Upper lobe of left lung (tissue), 6 donors: ENCODE data around the gene MEF2C. TPM values are rescaled to one million over a fixed set of nuclear protein-coding genes. Genes with fewer than 3 reads are reported as not detected.

Source experiments
- ATAC-seq, 2 donors: fragments of 200-7000 bp; cut with Tn5 transposase; one replicate each; pipeline ENCODE4 v1.9.1; 2022; ENCODE audit warnings: mild to moderate bottlenecking in 2 of 2, moderate library complexity in 2 of 2; ENCODE audit not compliant: low FRiP score in 2 of 2
- DNase-seq, 2 donors: peaks; one replicate each; pipeline ENCODE4 v3.0.0-alpha.2; 2019 to 2020
- H3K27ac ChIP-seq, 4 donors: fragments of 200-600 bp; sonication (generic); one replicate each; pipeline ENCODE4 v1.5.1; 2016 to 2019
- H3K27me3 ChIP-seq, 4 donors: fragments of 200-600 bp; sonication (generic); one replicate each; pipeline ENCODE4 v1.5.1; 2017 to 2019
- H3K36me3 ChIP-seq, 4 donors: fragments of 200-600 bp; sonication (generic); one replicate each; pipeline ENCODE4 v1.5.1; 2016 to 2019
- H3K4me1 ChIP-seq, 4 donors: fragments of 200-600 bp; sonication (generic); one replicate each; pipeline ENCODE4 v1.5.1; 2018 to 2019
- H3K4me3 ChIP-seq, 4 donors: fragments of 200-600 bp; sonication (generic); one replicate each; pipeline ENCODE4 v1.5.1; 2017 to 2019; ENCODE audit warnings: mild to moderate bottlenecking in 2 of 4, moderate library complexity in 1 of 4
- H3K9me3 ChIP-seq, 4 donors: fragments of 200-600 bp; sonication (generic); one replicate each; pipeline ENCODE4 v1.5.1; 2018 to 2019
- CTCF ChIP-seq, 6 experiments: fragments of 450-650 bp in 4 of 6; fragments of 200-600 bp in 2 of 6; sonication (generic) in 2 of 6; IDR thresholded peaks; one replicate each; pipeline ENCODE4 v1.5.1; 2016 to 2019; ENCODE audit warnings: antibody characterized with exemption in 6 of 6
- EP300 ChIP-seq, 4 donors: sonication (generic); formaldehyde crosslinking; IDR thresholded peaks; one replicate each; pipeline ENCODE4 v1.5.1; 2017; ENCODE audit warnings: antibody characterized with exemption in 4 of 4, control low read depth in 2 of 4
- POLR2A ChIP-seq, 4 donors: fragments of 450-650 bp; IDR thresholded peaks; one replicate each; pipeline ENCODE4 v1.5.1; 2016 to 2017; ENCODE audit warnings: antibody characterized with exemption in 4 of 4, mild to moderate bottlenecking in 2 of 4
- POLR2AphosphoS5 ChIP-seq, 2 donors: sonication (generic); formaldehyde crosslinking; IDR thresholded peaks; one replicate each; pipeline ENCODE4 v1.5.1; 2017; ENCODE audit warnings: antibody characterized with exemption in 2 of 2
- WGBS, 2 donors: methylation state at CpG; one replicate each; pipeline ENCODE4 v1.1.5; 2017 to 2018; 5-methylcytosine and 5-hydroxymethylcytosine counted together
- total RNA-seq, 6 donors: library from RNA; depleted of rRNA in 4 of 6; stranded (reverse); fragments of >200 nt in 4 of 6; gene quantifications; one replicate each; pipeline versions ENCODE4 v1.1.0 to v1.2.1, GENCODE V29; 2016 to 2021
- donor health status: DM: no; HTN: no; CAD: no; lungs with moderate emphysema.
- donor health status: DM: no; HTN: yes; CAD: no; lungs with severe emphysema.

Gene MEF2C
- total RNA-seq, 6 donors from 2014 or later = 20.5 to 46.2 (median 35.8) TPM

- ATAC-seq (no peak), DNase-seq (no peak)
- peaks cover 0 to 11% (median 2%) of the 10 kb centered on the region in 4 donors for H3K4me1 ChIP-seq
- WGBS, 2 donors = 33 to 38% methylated on average over 2 of the region's 2 CpGs
- TF ChIP-seq POLR2AphosphoS5 (IDR thresholded peaks at IDR 0.05) (no peak), CTCF (IDR thresholded peaks at IDR 0.05) (no peak), POLR2A (IDR thresholded peaks at IDR 0.05) (no peak), EP300 (IDR thresholded peaks at IDR 0.05) (no peak)
- peak overlapping the region in 1 of 4 donors; percentile 11 for H3K27ac ChIP-seq
- H3K27me3 ChIP-seq = no peaks in the 10 kb centered on the region
- H3K9me3 ChIP-seq = no peaks in the 10 kb centered on the region
- peaks cover 0 to 13% (median 0%) of the 10 kb centered on the region in 4 donors for H3K36me3 ChIP-seq
- no peak overlapping the region for H3K4me3 ChIP-seq
These were observed 139.7 kb downstream of the MEF2C start for GRCh38 chr5:88743231-88743834.

DNA sequence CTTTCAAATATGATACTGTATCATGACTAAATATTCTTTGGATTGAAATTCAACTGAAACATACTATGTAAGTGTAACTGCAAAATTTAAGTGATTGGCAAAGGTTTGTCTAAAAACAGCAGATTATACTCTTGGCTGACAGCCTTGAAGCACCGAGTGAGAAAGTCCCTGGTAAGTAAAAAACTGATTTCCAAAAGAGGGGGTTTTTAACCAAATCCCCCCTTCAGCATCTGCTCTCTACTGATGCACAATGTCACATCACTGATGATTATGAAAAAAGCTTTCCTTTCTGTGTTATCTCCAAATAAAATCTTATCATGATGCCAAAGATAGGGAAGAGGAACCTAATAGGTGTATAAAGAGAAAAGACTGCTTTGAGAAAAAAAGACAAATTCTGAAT is 141.0 kb downstream of the MEF2C start:
- H3K36me3 ChIP-seq = peaks cover 0 to 5% (median 0%) of the 10 kb centered on the region in 4 donors
- H3K4me3 ChIP-seq = no peak overlapping the region
- TF ChIP-seq EP300 (IDR thresholded peaks at IDR 0.05) (no peak), POLR2AphosphoS5 (IDR thresholded peaks at IDR 0.05) (no peak), POLR2A (IDR thresholded peaks at IDR 0.05) (no peak), CTCF (IDR thresholded peaks at IDR 0.05) (no peak)
- ATAC-seq = no peak
- DNase-seq = no peak
- WGBS, 2 donors = 81 to 86% methylated on average over 1 of the region's 1 CpG
- no peaks in the 10 kb centered on the region for H3K27me3 ChIP-seq
- H3K9me3 ChIP-seq = no peaks in the 10 kb centered on the region
- peaks cover 0 to 11% (median 2%) of the 10 kb centered on the region in 4 donors for H3K4me1 ChIP-seq
- no peak overlapping the region for H3K27ac ChIP-seq

DNA sequence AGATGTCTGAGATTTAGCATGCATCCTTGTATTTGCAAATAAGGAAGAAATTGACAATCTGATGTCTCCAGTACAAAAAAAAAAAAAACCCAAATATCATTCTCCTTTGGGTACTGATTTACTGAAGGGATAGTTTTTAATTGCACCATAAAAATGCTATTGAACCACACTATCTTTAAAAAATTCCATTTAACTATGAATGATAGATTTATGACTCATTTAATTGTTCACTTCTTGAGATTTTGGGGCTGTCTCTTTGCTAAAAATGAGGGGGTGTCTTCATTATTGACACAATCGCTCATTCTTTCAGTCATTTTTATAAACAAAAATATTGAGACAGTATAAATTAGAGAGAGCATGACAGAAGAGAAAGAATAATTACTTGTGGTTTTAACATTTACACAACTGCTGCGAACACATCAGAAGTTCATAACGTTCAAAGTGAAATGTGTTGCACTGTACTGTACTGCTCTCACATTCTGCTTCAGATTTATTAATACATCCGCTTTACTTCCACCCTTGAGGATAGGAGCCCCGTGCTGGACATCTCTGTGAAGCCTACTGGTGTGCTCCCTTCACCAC is 142.3 kb downstream of the MEF2C start:
- 69 to 77% methylated on average over 5 of the region's 5 CpGs for WGBS, 2 donors
- no peak for TF ChIP-seq EP300 (IDR thresholded peaks at IDR 0.05)
- TF ChIP-seq CTCF (IDR thresholded peaks at IDR 0.05) = no peak
- no peak for TF ChIP-seq POLR2A (IDR thresholded peaks at IDR 0.05)
- Histone ChIP-seq H3K27me3 (no peaks in the 10 kb centered on the region), H3K4me1 (peaks cover 0 to 11% (median 2%) of the 10 kb centered on the region in 4 donors), H3K9me3 (no peaks in the 10 kb centered on the region), H3K4me3 (no peak overlapping the region), H3K36me3 (no peaks in the 10 kb centered on the region), H3K27ac (no peak overlapping the region)
- ATAC-seq = no peak
- DNase-seq = no peak

DNA sequence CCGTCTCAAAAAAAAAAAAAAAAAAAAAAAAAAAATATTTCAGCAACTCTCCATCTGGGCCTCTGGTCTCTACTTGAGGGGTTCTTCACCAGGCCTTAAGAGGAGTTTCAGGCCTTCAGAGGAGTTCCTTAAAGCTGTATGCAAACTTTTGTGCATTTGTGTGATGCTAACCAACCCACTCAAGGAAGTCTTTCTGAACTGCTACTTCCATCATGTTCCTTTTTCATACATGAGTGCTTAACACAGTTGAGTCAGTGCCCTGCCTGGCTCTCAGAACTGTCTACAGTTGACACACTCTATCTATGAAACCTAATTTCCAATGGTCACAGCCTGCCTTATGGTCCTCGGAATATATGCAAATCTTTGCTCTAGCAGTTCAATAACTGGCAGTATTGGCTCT is 146.5 kb downstream of the MEF2C start:
- WGBS, 2 donors = 100% methylated on average over 1 of the region's 2 CpGs
- Histone ChIP-seq H3K4me1 (peaks cover 0 to 12% (median 3%) of the 10 kb centered on the region in 4 donors), H3K9me3 (no peaks in the 10 kb centered on the region), H3K27ac (no peak overlapping the region), H3K4me3 (no peak overlapping the region), H3K27me3 (no peaks in the 10 kb centered on the region), H3K36me3 (no peaks in the 10 kb centered on the region)
- DNase-seq (no peak), ATAC-seq (no peak)
- TF ChIP-seq EP300 (IDR thresholded peaks at IDR 0.05) (no peak), CTCF (IDR thresholded peaks at IDR 0.05) (no peak), POLR2A (IDR thresholded peaks at IDR 0.05) (no peak)

GRCh38 chr5:88734983-88735382 is 148.0 kb downstream of the MEF2C start:
- ATAC-seq (no peak), DNase-seq (no peak)
- H3K9me3 ChIP-seq = no peaks in the 10 kb centered on the region
- no peak overlapping the region for H3K4me3 ChIP-seq
- no peak for TF ChIP-seq POLR2AphosphoS5 (IDR thresholded peaks at IDR 0.05)
- no peak for TF ChIP-seq CTCF (IDR thresholded peaks at IDR 0.05)
- TF ChIP-seq EP300 (IDR thresholded peaks at IDR 0.05) = no peak
- no peak for TF ChIP-seq POLR2A (IDR thresholded peaks at IDR 0.05)
- WGBS, 2 donors = 82 to 93% methylated on average over 7 of the region's 7 CpGs
- H3K4me1 ChIP-seq = peaks cover 0 to 16% (median 5%) of the 10 kb centered on the region in 4 donors
- no peaks in the 10 kb centered on the region for H3K27me3 ChIP-seq
- peak overlapping the region in 2 of 4 donors; percentile 49 to 54 for H3K27ac ChIP-seq
- no peaks in the 10 kb centered on the region for H3K36me3 ChIP-seq
